ENCODE results near the gene IMPG1.
"Not testable (repeated sequence)": the region's sequence is repeated elsewhere in the genome, so short reads cannot be mapped to it uniquely, and the experiment has no call there.

Gene IMPG1

DNA sequence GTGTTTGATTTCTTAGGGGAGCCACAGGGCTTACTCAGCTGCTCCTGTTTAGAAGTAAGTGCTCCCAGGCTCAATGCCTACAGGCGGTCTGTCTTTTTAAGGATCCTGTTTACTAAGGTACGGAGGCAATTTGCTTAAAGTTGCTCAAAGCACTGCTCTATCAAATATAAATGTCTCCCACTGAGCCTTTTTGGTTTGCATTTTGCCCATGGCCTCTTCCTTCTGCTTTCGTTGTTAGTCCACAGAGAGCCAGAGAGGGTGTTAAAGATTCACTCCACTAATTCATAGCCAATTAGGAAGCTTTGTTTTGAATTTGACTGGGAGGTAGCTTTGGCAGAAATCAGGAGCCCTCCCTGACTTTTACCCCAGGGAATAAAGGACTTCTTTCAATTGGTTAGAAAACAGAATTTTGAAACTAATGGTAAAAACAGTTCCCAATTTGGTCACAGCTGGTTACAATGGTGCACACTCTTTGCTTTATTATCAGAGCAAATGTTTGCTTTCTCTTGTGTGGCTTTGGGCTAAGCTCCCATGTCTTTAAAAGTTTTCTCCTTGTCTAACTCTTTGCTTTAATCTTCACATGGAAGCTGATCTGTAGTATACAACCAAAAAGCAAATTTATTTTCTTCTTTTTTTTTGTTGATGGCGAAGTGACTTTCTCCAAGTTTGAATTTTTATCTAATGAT lies 126.2 kb downstream of the IMPG1 start:
- DNase-seq = no peak

DNA sequence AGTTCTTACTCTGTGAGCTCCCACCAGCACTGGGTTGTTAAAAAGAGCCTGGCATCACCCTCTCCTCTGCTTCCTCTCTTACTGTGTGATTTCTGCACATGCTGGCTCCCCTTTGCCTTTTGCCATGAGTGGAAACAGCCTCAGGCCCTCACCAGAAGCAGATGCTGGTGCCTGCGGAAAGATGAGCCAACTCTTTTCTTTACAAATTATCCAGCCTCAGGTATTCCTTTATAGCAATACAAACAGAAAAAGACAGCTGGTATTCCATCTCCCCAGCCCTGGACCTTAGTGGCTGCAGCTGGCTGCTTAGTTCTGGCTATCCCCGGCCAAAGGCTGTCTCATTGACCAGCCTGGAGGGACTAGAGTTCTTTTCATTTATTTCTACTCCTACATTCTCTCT lies 129.1 kb downstream of the IMPG1 start:
- DNase-seq = no peak

DNA sequence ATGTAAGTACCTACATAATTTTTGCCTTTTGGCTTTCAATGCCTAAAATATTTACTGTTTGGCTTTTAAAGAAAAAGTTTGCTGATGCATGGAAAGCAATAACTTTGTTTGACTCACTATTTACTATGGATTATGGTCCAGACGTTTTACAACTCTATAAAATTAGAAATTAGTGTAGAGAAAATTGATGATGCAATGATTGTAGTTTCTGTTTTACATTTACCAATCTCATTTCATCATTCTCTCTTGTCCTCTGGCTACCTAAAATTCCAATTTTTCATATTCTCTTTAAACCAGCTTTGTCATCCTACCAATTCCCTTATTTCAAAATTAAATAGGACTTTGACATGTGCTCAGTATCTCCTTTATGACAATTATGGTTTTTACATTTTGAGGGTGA lies 131.0 kb downstream of the IMPG1 start:
- DNase-seq = no peak

- no peak for DNase-seq
These were observed 131.9 kb downstream of the IMPG1 start for GRCh38 chr6:75940564-75940963.

- DNase-seq = no peak
These were observed 134.6 kb downstream of the IMPG1 start for GRCh38 chr6:75937846-75938245.

DNA sequence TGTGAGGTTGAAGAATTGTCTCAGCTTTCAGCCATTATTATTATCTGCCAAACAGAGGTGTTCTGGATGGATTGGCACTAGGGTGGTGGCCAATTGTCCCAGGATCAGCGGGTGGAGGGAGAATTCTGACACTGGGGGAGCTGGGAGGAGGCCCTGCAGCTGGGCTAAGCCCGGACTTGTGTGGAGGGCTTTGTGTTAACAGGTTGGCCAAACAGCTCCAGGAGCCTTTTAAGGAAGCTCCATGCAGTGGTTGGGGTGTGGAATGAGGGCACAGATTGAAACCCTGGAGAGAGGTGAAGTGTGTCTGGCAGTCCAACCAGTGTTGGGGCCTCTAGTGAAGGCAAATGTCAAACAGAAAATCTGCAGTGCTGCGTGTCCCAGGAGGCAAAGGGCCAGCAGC lies 135.8 kb downstream of the IMPG1 start:
- DNase-seq = no peak

GRCh38 chr6:75935473-75935793 lies 137.0 kb downstream of the IMPG1 start:
- DNase-seq = no peak

DNA sequence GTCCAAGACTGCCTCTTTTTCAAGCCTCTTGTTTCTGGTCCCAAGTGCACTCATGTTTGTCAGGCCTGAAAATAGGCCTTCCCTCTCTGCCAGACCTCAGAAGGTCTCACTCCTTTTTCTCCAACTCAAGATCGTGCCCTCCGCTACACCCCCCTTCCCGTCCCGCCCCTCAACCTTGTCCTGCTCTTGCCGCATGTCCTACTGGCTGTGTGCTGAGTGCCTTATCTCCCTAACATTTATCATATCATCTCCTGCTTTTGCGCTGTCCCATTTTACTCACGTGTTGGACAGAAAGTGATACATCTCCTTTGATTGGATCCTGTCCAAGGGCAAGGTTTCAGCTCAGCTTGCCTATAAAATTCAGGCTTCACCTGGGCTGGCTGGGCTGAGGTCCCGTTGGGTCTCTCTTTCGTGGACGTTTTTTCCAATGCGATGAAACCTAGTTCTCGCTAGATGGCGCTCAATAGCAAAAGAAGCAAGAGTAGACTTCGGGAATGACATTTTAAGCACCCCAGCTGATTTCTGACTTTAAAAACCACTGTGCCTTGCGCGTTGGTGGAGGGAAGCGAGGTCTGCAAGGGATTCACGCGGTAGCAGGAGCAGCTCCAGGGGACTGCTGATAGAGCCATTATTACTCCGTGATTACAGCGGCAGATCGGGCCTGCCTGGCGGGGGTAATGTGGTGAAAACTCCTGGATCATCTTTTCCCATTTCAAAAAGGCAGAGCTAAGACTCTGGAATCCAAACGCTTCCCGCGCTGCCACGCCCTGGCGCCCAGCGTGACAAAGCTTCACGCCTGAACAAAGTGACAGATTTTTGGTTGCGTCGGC lies 137.6 kb downstream of the IMPG1 start:
- DNase-seq = no peak

- DNase-seq = no peak
These were observed 139.0 kb downstream of the IMPG1 start for GRCh38 chr6:75933387-75933975.

- DNase-seq = no peak
These were observed 140.4 kb downstream of the IMPG1 start for GRCh38 chr6:75932067-75932466.

GRCh38 chr6:75931011-75931680 lies 141.3 kb downstream of the IMPG1 start:
- DNase-seq = no peak

GRCh38 chr6:75926293-75927168 lies 145.9 kb downstream of the IMPG1 start:
- no peak for DNase-seq

GRCh38 chr6:75922226-75922625 lies 150.2 kb downstream of the IMPG1 start:
- DNase-seq = no peak

DNA sequence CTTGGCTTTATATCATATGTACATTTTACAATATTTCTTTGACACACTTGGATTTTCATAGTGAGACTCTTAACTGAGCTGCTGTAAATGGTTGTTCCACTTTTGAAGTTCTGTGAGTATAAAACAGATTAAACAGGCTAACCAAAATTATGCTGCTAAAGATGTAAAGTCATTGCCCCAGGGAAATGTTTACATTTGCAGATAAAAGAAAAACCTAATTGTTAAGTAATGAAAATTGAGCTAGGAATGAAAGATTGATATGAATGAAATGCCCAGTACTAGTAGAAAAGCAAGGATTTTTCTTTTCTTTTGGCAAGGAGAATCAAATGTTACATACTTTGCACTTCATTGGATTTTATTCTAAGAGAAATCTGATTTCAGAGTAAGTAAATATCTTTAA lies 159.4 kb downstream of the IMPG1 start:
- no peak for DNase-seq

DNA sequence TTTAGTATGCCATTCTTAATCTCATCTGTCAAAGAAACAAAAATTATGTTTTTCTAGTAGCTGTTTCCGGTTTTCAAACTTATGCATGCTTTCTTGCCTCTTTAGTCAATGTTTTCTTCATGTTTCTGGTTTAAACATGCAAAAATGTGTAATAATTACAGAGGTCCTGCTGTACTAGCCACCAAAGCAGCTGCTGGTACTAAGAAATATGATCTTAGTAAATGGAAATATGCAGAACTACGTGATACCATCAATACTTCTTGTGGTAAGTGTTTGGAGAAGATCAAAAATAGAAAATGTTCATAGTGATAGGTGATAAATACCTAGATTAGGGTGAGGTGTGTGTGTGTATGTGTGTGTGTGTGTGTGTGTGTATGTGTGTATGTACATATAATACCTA lies 165.0 kb downstream of the IMPG1 start:
- no peak for DNase-seq

GRCh38 chr6:75906871-75907270 lies 165.6 kb downstream of the IMPG1 start:
- no peak for DNase-seq

- not testable (repeated sequence) for DNase-seq
These were observed 167.3 kb downstream of the IMPG1 start for GRCh38 chr6:75905129-75905528.

DNA sequence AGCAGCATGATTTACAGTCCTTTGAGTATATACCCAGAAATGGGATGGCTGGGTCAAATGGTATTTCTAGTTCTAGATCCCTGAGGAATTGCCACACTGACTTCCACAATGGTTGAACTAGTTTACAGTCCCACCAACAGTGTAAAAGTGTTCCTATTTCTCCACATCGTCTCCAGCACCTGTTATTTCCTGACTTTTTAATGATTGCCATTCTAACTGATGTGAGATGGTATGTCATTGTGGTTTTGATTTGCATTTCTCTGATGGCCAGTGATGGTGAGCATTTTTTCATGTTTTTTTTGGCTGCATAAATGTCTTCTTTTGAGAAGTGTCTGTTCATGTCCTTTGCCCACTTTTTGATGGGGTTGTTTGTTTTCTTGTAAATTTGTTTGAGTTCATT lies 172.2 kb downstream of the IMPG1 start:
- DNase-seq = not testable (repeated sequence)

GRCh38 chr6:75896526-75896925 lies 175.9 kb downstream of the IMPG1 start:
- DNase-seq = no peak

- DNase-seq = no peak
These were observed 178.7 kb downstream of the IMPG1 start for GRCh38 chr6:75893776-75894152.

GRCh38 chr6:75893058-75893775 lies 179.2 kb downstream of the IMPG1 start:
- no peak for DNase-seq

DNA sequence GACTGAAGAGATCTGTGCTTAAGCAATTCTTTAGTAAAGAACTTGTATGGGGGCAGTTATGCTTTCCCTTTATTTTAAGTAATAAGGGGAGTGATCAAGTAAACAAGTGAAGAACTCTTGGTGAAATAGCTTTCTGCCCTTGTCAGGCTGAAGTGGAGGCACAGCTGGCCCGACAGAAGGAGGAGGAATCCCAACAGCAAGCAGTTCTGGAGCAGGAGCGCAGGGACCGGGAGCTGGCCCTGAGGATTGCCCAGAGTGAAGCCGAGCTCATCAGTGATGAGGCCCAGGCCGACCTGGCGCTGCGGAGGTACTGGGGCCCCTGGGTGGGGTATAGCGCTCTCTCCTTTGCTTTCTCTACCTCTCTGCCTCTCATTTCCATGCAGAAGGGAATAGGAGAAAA lies 180.1 kb downstream of the IMPG1 start:
- no peak for DNase-seq

All from activated effector memory CD4-positive, alpha-beta T cell treated with Interleukin-2 at 50 U/mL for 16 hours (primary cell).